H9 (cell line): ENCODE data around the gene TEKT3. TPM values are rescaled to one million over a fixed set of nuclear protein-coding genes. Genes with fewer than 3 reads are reported as not detected.

Experiments
- DNase-seq: peaks from one replicate; pipeline ENCODE4 v3.0.0-alpha.2; 2017
- H2AFZ ChIP-seq: one replicate; pipeline ENCODE4 v1.6.1; 2013; ENCODE audit warnings: mild to moderate bottlenecking, low read length, control low read depth, moderate library complexity
- H2AK5ac ChIP-seq: 2 replicates; pipeline ENCODE4 v1.6.1; 2013; ENCODE audit warnings: low read length, control low read depth, mixed read lengths; ENCODE audit not compliant: insufficient read length
- H2BK120ac ChIP-seq: one replicate; pipeline ENCODE4 v1.6.1; 2013; ENCODE audit warnings: low read depth, mild to moderate bottlenecking, low read length, control low read depth, inconsistent platforms; ENCODE audit not compliant: poor library complexity, severe bottlenecking
- H2BK12ac ChIP-seq: 2 replicates; pipeline ENCODE4 v1.6.1; 2013; ENCODE audit warnings: low read length, control low read depth, mixed read lengths, low read depth; ENCODE audit not compliant: insufficient read length
- H2BK15ac ChIP-seq: 2 replicates; pipeline ENCODE4 v1.6.1; 2013; ENCODE audit warnings: low read depth, low read length, control low read depth
- H2BK20ac ChIP-seq: one replicate; pipeline ENCODE4 v1.6.1; 2013; ENCODE audit warnings: low read depth, mild to moderate bottlenecking, low read length, control low read depth, inconsistent platforms; ENCODE audit not compliant: poor library complexity, severe bottlenecking
- H2BK5ac ChIP-seq: 2 replicates; pipeline ENCODE4 v1.6.1; 2013; ENCODE audit warnings: low read length, control low read depth, mixed read lengths; ENCODE audit not compliant: insufficient read length
- H3K14ac ChIP-seq: 2 replicates; pipeline ENCODE4 v1.6.1; 2013; ENCODE audit warnings: low read length, control low read depth; ENCODE audit not compliant: insufficient read depth
- H3K18ac ChIP-seq: 2 replicates; pipeline ENCODE4 v1.6.1; 2013; ENCODE audit warnings: low read depth, mild to moderate bottlenecking, mixed read lengths, low read length, control low read depth; ENCODE audit not compliant: insufficient read length
- H3K23ac ChIP-seq: 2 replicates; pipeline ENCODE4 v1.6.1; 2013; ENCODE audit warnings: low read length, control low read depth, mixed read lengths, low read depth; ENCODE audit not compliant: insufficient read length
- H3K23me2 ChIP-seq: 2 replicates; pipeline ENCODE4 v1.6.1; 2013; ENCODE audit warnings: low read depth, mild to moderate bottlenecking, mixed read lengths, low read length, control low read depth; ENCODE audit not compliant: insufficient read length, poor library complexity, severe bottlenecking
- H3K27ac ChIP-seq: 2 replicates; pipeline ENCODE4 v1.5.1; 2013; ENCODE audit warnings: low read length, control low read depth, mixed read lengths, low read depth; ENCODE audit not compliant: insufficient read length
- H3K27me3 ChIP-seq: 2 replicates; pipeline ENCODE4 v1.6.1; 2013; ENCODE audit warnings: low read length, control low read depth, inconsistent platforms; ENCODE audit not compliant: insufficient read depth
- H3K4ac ChIP-seq: 2 replicates; pipeline ENCODE4 v1.6.1; 2013; ENCODE audit warnings: low read depth, mild to moderate bottlenecking, control low read depth, inconsistent platforms, low read length, moderate library complexity
- H3K4me1 ChIP-seq: 2 replicates; pipeline ENCODE4 v1.6.1; 2013; ENCODE audit warnings: low read length, control low read depth, inconsistent platforms; ENCODE audit not compliant: insufficient read depth
- H3K4me2 ChIP-seq: 2 replicates; pipeline ENCODE4 v1.6.1; 2013; ENCODE audit warnings: low read length, control low read depth, mixed read lengths; ENCODE audit not compliant: insufficient read length, insufficient read depth
- H3K56ac ChIP-seq: 2 replicates; pipeline ENCODE4 v1.6.1; 2013; ENCODE audit warnings: low read depth, mild to moderate bottlenecking, mixed read lengths, low read length, control low read depth; ENCODE audit not compliant: insufficient read length
- H3K79me1 ChIP-seq: 2 replicates; pipeline ENCODE4 v1.6.1; 2013; ENCODE audit warnings: low read depth, mild to moderate bottlenecking, moderate library complexity, low read length, control low read depth, inconsistent platforms; ENCODE audit not compliant: insufficient read depth, poor library complexity, severe bottlenecking
- H3K79me2 ChIP-seq: 2 replicates; pipeline ENCODE4 v1.6.1; 2013; ENCODE audit warnings: low read length, control low read depth, inconsistent platforms; ENCODE audit not compliant: insufficient read depth
- H3K9ac ChIP-seq: 2 replicates; pipeline ENCODE4 v1.6.1; 2013; ENCODE audit warnings: low read length, control low read depth, mixed read lengths; ENCODE audit not compliant: insufficient read length; ENCODE audit errors: extremely low read depth
- H3K9me3 ChIP-seq: one replicate; pipeline ENCODE4 v1.6.1; 2013; ENCODE audit warnings: low read depth, low read length, inconsistent platforms; ENCODE audit not compliant: control insufficient read depth
- H3T11ph ChIP-seq: one replicate; pipeline ENCODE4 v1.6.1; 2013; ENCODE audit warnings: mild to moderate bottlenecking, low read length, control low read depth, inconsistent platforms
- H4K20me1 ChIP-seq: one replicate; pipeline ENCODE4 v1.6.1; 2013; ENCODE audit not compliant: control insufficient read depth, insufficient read length, insufficient read depth
- H4K5ac ChIP-seq: 2 replicates; pipeline ENCODE4 v1.6.1; 2013; ENCODE audit warnings: low read depth, mild to moderate bottlenecking, mixed read lengths, low read length, control low read depth; ENCODE audit not compliant: insufficient read length
- H4K8ac ChIP-seq: replicated peaks from 2 replicates; pipeline ENCODE4 v1.6.1; 2013; ENCODE audit warnings: low read length, control low read depth, mixed read lengths, low read depth; ENCODE audit not compliant: insufficient read length
- H4K91ac ChIP-seq: 2 replicates; pipeline ENCODE4 v1.6.1; 2013; ENCODE audit warnings: low read depth, mild to moderate bottlenecking, moderate library complexity, mixed read lengths, low read length, control low read depth; ENCODE audit not compliant: insufficient read length
- H3K27ac Mint-ChIP-seq, 3 experiments: 2 replicates in 2 of 3; 3 replicates in 1 of 3; pipeline ENCODE4 v1.8.0; 2020 to 2021; ENCODE audit warnings: mixed read lengths in 3 of 3, mild to moderate bottlenecking in 1 of 3, moderate library complexity in 1 of 3
- H3K27me3 Mint-ChIP-seq: 2 replicates; pipeline ENCODE4 v1.8.0; 2021; ENCODE audit warnings: low read depth, mild to moderate bottlenecking, moderate library complexity, mixed read lengths
- H3K36me3 Mint-ChIP-seq, 3 experiments: 2 replicates in 2 of 3; 3 replicates in 1 of 3; pipeline ENCODE4 v1.8.0; 2020 to 2021; ENCODE audit warnings: low read depth in 3 of 3, mixed read lengths in 3 of 3; ENCODE audit not compliant: insufficient read depth in 1 of 3
- H3K4me1 Mint-ChIP-seq, 2 experiments: 2 replicates each; pipeline ENCODE4 v1.8.0; 2020; ENCODE audit warnings: mixed read lengths in 2 of 2
- H3K4me3 Mint-ChIP-seq, 2 experiments: 2 replicates in 1 of 2; 3 replicates in 1 of 2; pipeline ENCODE4 v1.8.0; 2020 to 2021; ENCODE audit warnings: mild to moderate bottlenecking in 2 of 2, mixed read lengths in 2 of 2, moderate library complexity in 1 of 2
- H3K9me3 Mint-ChIP-seq, 2 experiments: 2 replicates in 1 of 2; 3 replicates in 1 of 2; pipeline ENCODE4 v1.8.0; 2020; ENCODE audit warnings: mild to moderate bottlenecking in 2 of 2, mixed read lengths in 2 of 2, moderate library complexity in 1 of 2
- CTCF ChIP-seq: fragments of 200-600 bp; sonication (generic); conservative IDR thresholded peaks from 3 replicates; pipeline ENCODE4 v1.8.0; 2021; ENCODE audit warnings: antibody characterized with exemption, mild to moderate bottlenecking
- WGBS: extraction: QIAGEN DNeasy Blood & Tissue Kit; methylation state at CpG from one replicate; pipeline ENCODE4 v1.1.7; 2013; ENCODE audit warnings: missing lambda C conversion rate, low lambda C conversion rate, mixed read lengths; ENCODE audit not compliant: insufficient read length; ENCODE audit errors: extremely low coverage; 5-methylcytosine and 5-hydroxymethylcytosine counted together
- total RNA-seq: library from RNA; stranded (reverse); gene quantifications from 2 replicates; pipeline ENCODE4 v1.2.1, GENCODE V29; 2021

Gene TEKT3
- total RNA-seq, 1 experiment from 2014 or later, result 0.42 TPM

- H3K18ac ChIP-seq, result no peak overlapping the region
- no peaks in the 10 kb centered on the region for H3K9me3 Mint-ChIP-seq
- no peak overlapping the region for H3K4me2 ChIP-seq
- no peak overlapping the region for H4K5ac ChIP-seq
- no peaks in the 10 kb centered on the region; the same call in none of the 2 replicates for H3K27me3 Mint-ChIP-seq
- no peaks in the 10 kb centered on the region for H3K79me1 ChIP-seq
- no peak overlapping the region for H3K56ac ChIP-seq
- no peak overlapping the region for H3K9ac ChIP-seq
- no peak overlapping the region for H4K8ac ChIP-seq
- H3K4me1 ChIP-seq, result no peaks in the 10 kb centered on the region
- no peak overlapping the region for H2AFZ ChIP-seq
- H3K23me2 ChIP-seq, result no peaks in the 10 kb centered on the region
- H3K27ac ChIP-seq, result no peak overlapping the region
- no CpG with 5 or more reads among the region's 3 CpGs for WGBS
- TF ChIP-seq CTCF, result no peak
- no peak overlapping the region for H2BK12ac ChIP-seq
- H2BK5ac ChIP-seq, result no peak overlapping the region
- no peak overlapping the region for H3T11ph ChIP-seq
- no peak overlapping the region for H2BK15ac ChIP-seq
- H3K23ac ChIP-seq, result no peak overlapping the region
- H3K9me3 ChIP-seq, result no peaks in the 10 kb centered on the region
- H3K79me2 ChIP-seq, result no peaks in the 10 kb centered on the region
- no peak overlapping the region for H3K14ac ChIP-seq
- H2BK20ac ChIP-seq, result no peak overlapping the region
- no peaks in the 10 kb centered on the region for H3K36me3 Mint-ChIP-seq
- no peak overlapping the region for H3K4me3 Mint-ChIP-seq
- no peak overlapping the region for H4K91ac ChIP-seq
- no peak overlapping the region for H3K27ac Mint-ChIP-seq
- no peaks in the 10 kb centered on the region for H4K20me1 ChIP-seq
- DNase-seq, result no peak
- H3K27me3 ChIP-seq, result no peaks in the 10 kb centered on the region
- no peak overlapping the region for H2BK120ac ChIP-seq
- no peak overlapping the region for H2AK5ac ChIP-seq
- no peak overlapping the region for H3K4ac ChIP-seq
- no peaks in the 10 kb centered on the region for H3K4me1 Mint-ChIP-seq
Measured at GRCh38 chr17:15303268-15303667, 38.1 kb downstream of the TEKT3 start.
